Lung (tissue), 12 donors: Measurements from ENCODE around the gene BCOR. TPM values are rescaled to one million over a fixed set of nuclear protein-coding genes. Genes with fewer than 3 reads are reported as not detected.
A peak's percentile ranks its signal among the peaks of the same experiment; 100 is the strongest.

Experiments
- ATAC-seq: fragments of 200-7000 bp; cut with Tn5 transposase; one replicate; pipeline ENCODE4 v1.9.1; 2020; ENCODE audit warnings: moderate number of reproducible peaks; ENCODE audit not compliant: insufficient read depth, low FRiP score
- DNase-seq, 3 donors: peaks; one replicate each; pipeline ENCODE4 v3.0.0-alpha.2; 2013 to 2017
- H3K27ac ChIP-seq, 2 donors: one replicate each; pipeline ENCODE4 v1.5.1; 2013; ENCODE audit warnings: mild to moderate bottlenecking in 2 of 2, moderate library complexity in 2 of 2, control low read depth in 1 of 2, inconsistent platforms in 1 of 2, low read depth in 1 of 2, low read length in 1 of 2
- H3K27me3 ChIP-seq, 3 donors: one replicate each; pipeline ENCODE4 v1.5.1; 2013; ENCODE audit warnings: low read length in 2 of 3; ENCODE audit not compliant: control insufficient read depth in 3 of 3, insufficient read depth in 3 of 3
- H3K36me3 ChIP-seq, 4 donors: one replicate each; pipeline ENCODE4 v1.5.1; 2013; ENCODE audit warnings: low read length in 4 of 4, mild to moderate bottlenecking in 1 of 4, moderate library complexity in 1 of 4; ENCODE audit not compliant: control insufficient read depth in 4 of 4, insufficient read depth in 4 of 4
- H3K4me1 ChIP-seq, 5 donors: one replicate each; pipeline ENCODE4 v1.5.1; 2013; ENCODE audit warnings: low read length in 5 of 5, mild to moderate bottlenecking in 2 of 5, moderate library complexity in 1 of 5; ENCODE audit not compliant: control insufficient read depth in 5 of 5, insufficient read depth in 5 of 5
- H3K4me3 ChIP-seq: one replicate; pipeline ENCODE4 v1.5.1; 2013; ENCODE audit warnings: mild to moderate bottlenecking, control low read depth, moderate library complexity
- H3K9ac ChIP-seq, 2 donors: one replicate each; pipeline ENCODE4 v1.5.1; 2013; ENCODE audit warnings: low read length in 2 of 2, control low read depth in 1 of 2; ENCODE audit not compliant: insufficient read depth in 1 of 2
- H3K9me3 ChIP-seq, 4 donors: one replicate each; pipeline ENCODE4 v1.5.1; 2013; ENCODE audit warnings: low read length in 3 of 4, mild to moderate bottlenecking in 1 of 4, moderate library complexity in 1 of 4; ENCODE audit not compliant: control insufficient read depth in 4 of 4, insufficient read depth in 3 of 4
- WGBS, 2 donors: extraction: QIAGEN DNeasy Blood & Tissue Kit; methylation state at CpG; one replicate each; pipeline ENCODE4 v1.1.7; 2013; 5-methylcytosine and 5-hydroxymethylcytosine counted together
- polyA plus RNA-seq, 2 donors: library from polyadenylated mRNA; stranded (reverse); fragments of 200-250 nt; gene quantifications; one replicate each; pipeline ENCODE4 v1.2.1, GENCODE V29; 2013
- total RNA-seq, 2 donors: library from RNA; depleted of rRNA in 1 of 2; stranded (reverse); fragments of >200 nt in 1 of 2; gene quantifications; one replicate each; pipeline ENCODE4 v1.2.1, GENCODE V29; 2014 to 2021
- TF ChIP-seq, protein P1 (sequence below): IDR thresholded peaks from 2 replicates; pipeline ENCODE4 v1.5.1; 2012; ENCODE audit warnings: mild to moderate bottlenecking; ENCODE audit errors: control extremely low read depth, extremely low read depth
- donor health status: control.
- donor health status: control.
- donor health status: Bipolar disorder and iron deficiency.
- donor health status: healthy.
- donor health status: DM: yes; HTN: yes; CAD: no.

Gene BCOR
- total and polyA plus RNA-seq, 4 donors, result 10.8 to 67.2 (median 15.9) TPM

DNA sequence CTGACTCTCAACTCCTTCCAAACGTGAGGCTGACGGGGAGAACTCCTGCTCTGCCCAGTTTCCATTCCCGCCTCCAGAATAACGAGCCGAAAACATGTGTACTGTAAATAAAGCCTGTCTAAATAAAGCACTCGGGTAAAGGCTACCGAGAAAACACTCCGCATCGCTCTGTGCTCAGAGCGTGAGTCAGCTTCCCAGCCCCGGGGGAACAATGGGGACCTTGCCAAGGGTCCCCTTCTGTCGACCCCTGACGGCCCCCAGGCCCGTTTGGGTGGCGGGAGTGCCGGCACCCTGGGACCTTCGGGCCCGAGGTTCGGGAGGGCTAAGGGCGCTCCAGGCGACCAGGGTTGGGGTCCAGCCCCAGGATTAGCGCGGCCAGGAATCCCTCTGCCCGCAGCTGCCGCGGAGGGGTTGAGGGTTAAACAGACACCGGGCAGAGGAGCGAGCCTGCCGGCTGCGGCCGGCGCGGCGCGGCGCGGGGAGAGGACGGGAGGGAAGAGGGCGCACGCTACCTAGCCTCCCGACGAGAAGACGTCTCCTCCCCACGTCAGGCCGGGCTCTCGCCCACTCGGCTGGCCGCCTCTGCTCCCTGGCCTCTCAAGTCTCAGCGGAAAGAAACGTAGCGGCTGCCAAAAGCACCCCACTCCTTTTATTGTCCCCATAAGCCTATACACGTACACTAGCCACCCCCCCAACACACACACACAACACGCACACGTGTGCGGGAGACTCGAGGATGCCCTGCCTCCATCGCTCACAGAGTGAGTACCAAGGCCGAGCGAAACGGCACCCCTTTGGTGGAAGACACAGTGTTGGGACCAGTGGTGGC, 85.5 kb downstream of the BCOR start:
- WGBS, 2 donors, result 5 to 11% methylated on average over 36 to 60 of the region's 60 CpGs
- ATAC-seq (no peak), DNase-seq (peak; percentile 59 to 81 (median 73))
- TF ChIP-seq, protein P1, sequence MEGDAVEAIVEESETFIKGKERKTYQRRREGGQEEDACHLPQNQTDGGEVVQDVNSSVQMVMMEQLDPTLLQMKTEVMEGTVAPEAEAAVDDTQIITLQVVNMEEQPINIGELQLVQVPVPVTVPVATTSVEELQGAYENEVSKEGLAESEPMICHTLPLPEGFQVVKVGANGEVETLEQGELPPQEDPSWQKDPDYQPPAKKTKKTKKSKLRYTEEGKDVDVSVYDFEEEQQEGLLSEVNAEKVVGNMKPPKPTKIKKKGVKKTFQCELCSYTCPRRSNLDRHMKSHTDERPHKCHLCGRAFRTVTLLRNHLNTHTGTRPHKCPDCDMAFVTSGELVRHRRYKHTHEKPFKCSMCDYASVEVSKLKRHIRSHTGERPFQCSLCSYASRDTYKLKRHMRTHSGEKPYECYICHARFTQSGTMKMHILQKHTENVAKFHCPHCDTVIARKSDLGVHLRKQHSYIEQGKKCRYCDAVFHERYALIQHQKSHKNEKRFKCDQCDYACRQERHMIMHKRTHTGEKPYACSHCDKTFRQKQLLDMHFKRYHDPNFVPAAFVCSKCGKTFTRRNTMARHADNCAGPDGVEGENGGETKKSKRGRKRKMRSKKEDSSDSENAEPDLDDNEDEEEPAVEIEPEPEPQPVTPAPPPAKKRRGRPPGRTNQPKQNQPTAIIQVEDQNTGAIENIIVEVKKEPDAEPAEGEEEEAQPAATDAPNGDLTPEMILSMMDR, result no peak
- peak overlapping the region; percentile 94 to 96 for H3K27ac ChIP-seq
- H3K4me3 ChIP-seq, result no peak overlapping the region
- no peaks in the 10 kb centered on the region for H3K36me3 ChIP-seq
- peaks cover 6 to 30% (median 7%) of the 10 kb centered on the region in 3 donors for H3K27me3 ChIP-seq
- H3K4me1 ChIP-seq, result peaks cover 0 to 35% (median 4%) of the 10 kb centered on the region in 5 donors
- H3K9ac ChIP-seq, result no peak overlapping the region
- peaks cover 0 to 20% (median 2%) of the 10 kb centered on the region in 4 donors for H3K9me3 ChIP-seq

DNA sequence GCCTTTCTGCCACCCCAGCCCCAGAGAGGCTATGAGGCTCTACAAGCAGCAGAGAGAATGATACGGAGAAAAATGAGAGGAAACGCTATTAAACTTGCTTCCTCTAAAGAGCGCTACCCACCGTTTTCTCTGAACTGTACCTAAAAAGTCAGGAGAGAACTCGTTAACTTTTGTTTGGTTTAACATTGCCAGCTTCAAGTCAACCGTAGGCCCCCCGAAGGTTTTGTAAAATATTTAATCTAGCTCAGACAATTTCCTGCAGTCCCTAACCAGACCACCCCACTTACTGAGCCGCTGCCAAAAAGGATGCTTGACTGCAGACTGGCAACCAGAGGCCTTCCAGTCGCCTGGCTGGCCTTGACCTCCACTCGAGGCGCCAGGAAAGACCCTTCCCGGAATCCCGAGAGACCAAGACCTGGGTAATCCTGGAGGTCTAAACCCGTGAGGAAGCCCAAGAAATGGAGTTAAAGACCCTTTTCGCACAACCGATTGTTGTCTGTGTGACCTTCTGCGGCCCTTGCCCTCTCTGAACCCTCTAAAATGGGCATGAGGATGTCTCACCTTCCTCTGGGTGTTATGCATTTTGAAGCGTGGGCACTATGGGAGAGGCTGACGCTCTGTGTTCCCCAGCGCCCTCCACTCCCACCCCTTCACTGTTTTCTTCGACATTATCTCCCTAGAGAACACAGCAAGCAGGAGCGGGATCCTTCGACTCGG, 86.3 kb downstream of the BCOR start:
- TF ChIP-seq, protein P1, result no peak

DNA sequence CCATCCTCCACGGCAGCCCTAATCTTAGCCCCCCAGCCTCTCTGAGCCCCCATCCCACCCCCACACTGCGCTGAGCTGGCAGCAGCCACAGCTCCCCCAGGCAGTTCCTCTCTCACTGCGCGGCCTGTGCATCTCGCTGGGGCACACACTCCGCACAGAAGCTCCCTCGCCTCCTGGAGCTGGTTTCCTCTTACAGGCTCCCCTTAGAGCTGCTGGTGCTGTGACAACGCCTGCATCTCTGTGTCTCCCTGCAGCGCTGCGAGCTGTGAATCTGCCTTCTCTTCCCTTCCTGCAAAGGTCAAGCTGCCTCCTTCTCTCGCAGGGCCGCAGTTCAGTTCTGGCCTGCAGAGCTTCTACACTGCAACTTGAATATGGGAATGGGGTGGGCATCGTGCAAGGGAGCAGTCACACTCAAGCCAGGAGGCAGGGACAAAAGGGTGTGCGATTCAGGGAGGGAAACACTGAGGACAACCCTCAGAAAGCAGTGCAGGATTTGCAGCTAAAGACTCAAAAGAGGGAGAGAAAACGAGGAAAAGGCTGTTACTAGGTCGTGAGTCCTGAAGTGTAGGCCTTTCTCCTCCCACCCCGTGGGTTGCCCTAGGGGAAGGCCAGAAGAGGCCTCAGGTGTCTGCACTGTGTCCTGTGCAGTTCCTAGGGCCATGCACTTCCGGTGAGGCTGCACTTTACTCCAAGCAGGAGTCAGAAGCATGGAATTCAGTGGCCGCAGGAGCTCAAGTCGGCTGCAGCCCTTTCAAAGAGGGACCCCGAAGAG, 87.0 kb downstream of the BCOR start:
- Histone ChIP-seq H3K27me3 (peaks cover 10 to 37% (median 15%) of the 10 kb centered on the region in 3 donors), H3K27ac (no peak overlapping the region), H3K9me3 (peaks cover 0 to 12% (median under 1%) of the 10 kb centered on the region in 4 donors), H3K4me1 (peaks cover 0 to 40% (median 7%) of the 10 kb centered on the region in 5 donors), H3K36me3 (no peaks in the 10 kb centered on the region), H3K4me3 (no peak overlapping the region), H3K9ac (no peak overlapping the region)
- ATAC-seq, result no peak
- TF ChIP-seq, protein P1, result no peak
- WGBS, 2 donors, result 45 to 59% methylated on average over 17 to 21 of the region's 21 CpGs
- peak in 2 of 3 donors; percentile 15 to 32 for DNase-seq

More for the DNA sequence above, 86.3 kb downstream of the BCOR start:
- H3K36me3 ChIP-seq, result no peaks in the 10 kb centered on the region
- peak overlapping the region; percentile 30 to 96 for H3K27ac ChIP-seq
- no peak overlapping the region for H3K4me3 ChIP-seq
- peak; percentile 24 to 30 (median 24) for DNase-seq
- no peak for ATAC-seq
- WGBS, 2 donors, result 41 to 47% methylated on average over 24 of the region's 24 CpGs
- no peak overlapping the region for H3K9ac ChIP-seq
- peaks cover 10 to 36% (median 10%) of the 10 kb centered on the region in 3 donors for H3K27me3 ChIP-seq
- H3K4me1 ChIP-seq, result peaks cover 0 to 35% (median 4%) of the 10 kb centered on the region in 5 donors
- peaks cover 0 to 13% (median 2%) of the 10 kb centered on the region in 4 donors for H3K9me3 ChIP-seq
